Urothelium cell line (cell line): ENCODE measurements around the gene MCTP2.
A peak's percentile ranks its signal among the peaks of the same experiment; 100 is the strongest.

Experiments used
- DNase-seq: peaks from one replicate; pipeline ENCODE4 v3.0.0; 2011; ENCODE audit warnings: low spot score, mixed read lengths
- FAIRE-seq: peaks from 2 replicates; lab custom pipeline; 2011; peaks lifted over from hg19 to GRCh38; lab: Jason Lieb, UNC

MCTP2 gene

DNA sequence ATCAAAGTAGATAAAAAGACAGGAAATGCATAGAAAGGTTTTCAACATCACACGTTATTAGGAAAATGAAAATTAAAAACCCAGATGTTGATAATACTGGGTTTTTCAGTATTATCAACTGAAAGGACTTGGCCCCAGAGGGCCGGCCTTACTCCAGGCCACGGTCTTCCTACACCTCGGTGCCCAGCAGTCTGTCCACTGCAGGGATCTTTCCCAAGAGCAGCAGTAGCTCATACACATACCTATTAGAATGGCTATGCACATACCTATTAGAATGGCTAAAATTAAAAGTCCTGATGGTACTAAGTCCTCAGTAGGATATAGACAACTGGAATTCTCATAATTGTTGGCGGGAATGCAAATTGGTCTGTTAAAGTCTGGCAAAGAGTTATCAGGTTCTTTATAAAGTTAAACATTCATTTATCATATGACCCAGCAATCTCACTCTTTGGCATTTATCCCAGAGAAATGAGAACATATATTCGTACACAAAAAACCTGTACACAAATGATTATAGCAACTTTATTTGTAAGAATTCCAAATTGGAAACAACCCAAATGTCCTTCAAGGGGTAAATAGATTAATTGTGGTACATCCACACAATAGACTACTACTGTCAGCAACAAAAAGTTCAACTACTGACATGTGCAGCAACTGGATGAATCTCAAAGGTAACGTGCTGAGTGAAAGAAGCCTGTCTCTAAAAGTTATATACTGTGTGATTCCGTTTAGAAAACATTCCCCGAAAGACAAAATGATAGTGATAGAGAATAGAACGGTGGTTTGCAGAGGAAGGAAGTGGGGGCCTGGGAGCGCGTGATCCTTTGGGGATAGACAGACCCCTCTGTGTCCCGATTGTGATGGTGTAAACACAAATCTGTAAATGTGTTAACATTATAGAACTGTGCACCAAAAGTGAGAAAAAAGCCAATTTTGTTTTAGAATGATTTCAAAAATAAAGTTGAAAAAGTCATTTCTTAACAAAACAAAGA, 62.3 kb downstream of the MCTP2 start:
- FAIRE-seq: no peak
- no peak for DNase-seq

- FAIRE-seq (no peak), DNase-seq (no peak)
These were observed 63.2 kb downstream of the MCTP2 start for GRCh38 chr15:94294556-94294955.

DNA sequence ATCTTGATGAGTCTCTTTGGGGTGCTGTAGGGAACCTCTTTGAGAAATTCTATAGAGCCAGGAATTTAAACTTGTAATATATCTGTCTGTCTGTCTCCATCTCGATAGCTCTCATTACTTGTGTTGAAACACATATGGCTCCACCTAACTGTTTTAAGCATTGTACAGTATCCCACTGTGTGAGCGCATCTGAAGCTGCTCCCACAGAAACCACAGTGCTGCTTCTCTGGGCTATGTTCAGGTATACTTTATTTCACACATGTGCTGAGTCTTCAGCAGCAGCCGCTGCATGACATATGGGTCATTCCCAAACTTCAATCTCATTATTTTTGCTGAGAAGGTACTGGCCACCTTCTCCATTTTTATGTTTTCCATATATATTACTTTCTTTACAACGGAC, 63.9 kb downstream of the MCTP2 start:
- FAIRE-seq (no peak), DNase-seq (no peak)

DNA sequence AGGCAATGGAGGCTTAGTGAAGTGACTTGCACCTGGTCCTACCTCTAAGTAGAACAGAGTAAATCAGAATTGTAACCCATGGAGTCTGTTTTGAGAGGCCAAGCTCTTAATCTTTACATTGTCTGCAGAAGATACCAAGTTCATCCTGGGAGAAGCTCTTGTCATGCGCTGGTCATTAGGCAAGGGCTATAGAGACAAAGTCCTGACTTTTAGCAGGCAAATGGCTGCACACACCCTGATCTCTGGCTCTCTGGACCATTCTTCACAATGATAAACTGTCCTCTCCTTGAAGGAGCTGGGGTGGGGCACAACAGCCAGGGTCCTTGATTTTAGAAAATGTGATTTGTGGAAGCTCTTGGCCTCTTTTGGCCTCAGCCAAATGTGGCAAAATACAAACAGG, 65.4 kb downstream of the MCTP2 start:
- DNase-seq (no peak), FAIRE-seq (no peak)

- no peak for FAIRE-seq
- no peak for DNase-seq
These were observed 66.2 kb downstream of the MCTP2 start for GRCh38 chr15:94297558-94297957.

DNA sequence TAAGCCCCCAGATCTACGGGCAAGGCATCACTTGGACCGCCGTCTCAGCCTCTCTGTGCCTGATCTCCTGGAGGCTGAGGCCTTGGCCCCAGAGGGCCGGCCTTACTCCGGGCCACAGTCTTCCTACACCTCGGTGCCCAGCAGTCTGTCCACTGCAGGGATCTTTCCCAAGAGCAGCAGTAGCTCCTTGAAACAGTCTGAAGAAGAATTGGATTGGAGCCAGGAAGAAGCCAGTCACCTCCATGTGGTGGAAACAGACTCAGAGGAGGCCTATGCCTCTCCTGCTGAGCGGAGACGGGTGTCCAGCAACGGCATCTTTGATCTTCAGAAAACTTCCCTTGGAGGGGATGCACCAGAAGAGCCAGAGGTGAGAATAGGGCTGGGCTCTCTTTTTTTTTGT, 67.0 kb downstream of the MCTP2 start:
- DNase-seq: no peak
- no peak for FAIRE-seq

DNA sequence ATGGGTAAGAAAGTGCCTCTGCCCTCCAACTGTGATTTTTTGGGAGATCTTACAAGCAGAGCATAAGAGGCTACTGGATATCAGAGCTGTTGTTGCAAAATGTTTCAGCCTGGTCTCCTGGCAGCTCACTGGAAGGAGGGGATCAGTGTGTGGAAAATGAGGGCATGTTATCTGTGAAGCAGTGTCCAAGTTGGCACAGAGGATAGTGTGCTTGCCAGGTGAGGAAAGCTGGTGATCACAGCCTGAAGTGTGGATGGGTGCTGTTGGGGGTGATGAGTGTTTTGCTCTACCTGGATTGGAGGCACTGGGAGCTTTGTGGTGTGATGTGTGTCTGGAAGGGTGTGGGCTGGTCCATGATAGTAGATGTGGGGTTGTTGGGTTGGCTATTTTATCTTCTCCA, 69.3 kb downstream of the MCTP2 start:
- no peak for FAIRE-seq

GRCh38 chr15:94305133-94305532, 73.8 kb downstream of the MCTP2 start:
- DNase-seq (no peak), FAIRE-seq (no peak)

More for the DNA sequence above, 69.3 kb downstream of the MCTP2 start:
- DNase-seq: no peak

- no peak for FAIRE-seq
These were observed 75.6 kb downstream of the MCTP2 start for GRCh38 chr15:94306700-94307650.

DNA sequence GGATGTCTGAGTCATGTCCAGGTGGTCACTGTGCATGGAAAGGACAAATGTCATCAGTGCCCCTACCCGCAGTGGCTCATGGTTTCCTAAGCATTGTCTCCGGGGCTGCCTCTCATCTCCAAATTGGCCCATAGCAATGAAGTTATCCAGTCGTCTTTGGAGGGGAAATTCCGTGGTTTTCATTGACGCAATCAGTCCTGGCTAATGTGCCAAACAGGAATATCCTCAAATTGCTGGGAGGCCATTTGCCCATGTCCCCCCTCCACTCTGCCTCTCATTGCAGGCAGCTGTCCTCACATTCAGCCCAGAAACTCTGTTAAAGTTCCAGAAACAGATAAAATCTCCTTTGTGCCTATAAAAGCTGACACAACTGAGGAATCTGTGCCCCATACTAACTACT, 81.6 kb downstream of the MCTP2 start:
- DNase-seq: no peak
- FAIRE-seq: no peak

More at GRCh38 chr15:94306700-94307650, 75.6 kb downstream of the MCTP2 start:
- DNase-seq: peak; percentile 26

DNA sequence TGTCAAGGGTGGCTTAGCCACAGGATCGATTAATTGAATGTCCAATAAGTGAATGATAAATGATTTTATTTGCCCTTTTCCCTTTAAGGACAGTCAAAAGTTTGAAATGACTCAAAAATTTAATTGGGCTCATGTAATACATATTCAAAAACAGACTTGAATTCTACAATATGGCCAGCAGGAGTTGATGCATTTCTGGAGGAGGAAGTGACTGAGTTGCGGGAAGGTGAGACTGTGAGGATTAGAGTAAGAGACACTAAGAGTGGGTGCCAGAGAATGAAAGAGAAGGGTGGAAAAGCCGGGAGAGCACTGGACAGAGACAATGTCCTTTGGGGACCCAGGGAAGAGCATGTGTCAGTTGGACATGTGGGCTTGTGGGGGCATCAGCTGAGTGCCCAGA, 83.3 kb downstream of the MCTP2 start:
- FAIRE-seq (no peak), DNase-seq (no peak)

DNA sequence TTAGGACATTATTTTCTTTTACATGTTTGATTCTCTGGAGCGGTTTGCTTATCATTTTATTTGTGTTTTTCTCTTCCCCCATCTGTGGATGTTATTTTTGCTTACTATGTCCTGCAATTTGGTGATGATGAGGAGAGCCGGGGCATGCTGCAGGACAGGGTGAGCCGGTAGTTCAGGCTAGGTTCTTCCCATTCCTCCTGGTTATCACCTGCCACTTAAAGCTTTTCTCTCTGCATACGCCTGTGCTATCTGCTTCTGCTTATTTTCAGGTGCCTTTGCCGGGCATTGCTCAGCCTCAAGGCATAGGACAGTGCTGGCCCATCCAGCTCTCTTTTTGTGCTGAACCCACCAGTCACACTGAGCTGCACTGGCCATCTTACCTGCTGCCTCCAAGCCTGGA, 85.8 kb downstream of the MCTP2 start:
- DNase-seq (no peak), FAIRE-seq (no peak)

- FAIRE-seq (no peak), DNase-seq (no peak)
These were observed 90.8 kb downstream of the MCTP2 start for GRCh38 chr15:94322141-94322540.

GRCh38 chr15:94323076-94323475, 91.7 kb downstream of the MCTP2 start:
- DNase-seq: no peak
- no peak for FAIRE-seq

GRCh38 chr15:94324117-94324826, 92.9 kb downstream of the MCTP2 start:
- FAIRE-seq (peak; percentile 59), DNase-seq (peak; percentile 60)

DNA sequence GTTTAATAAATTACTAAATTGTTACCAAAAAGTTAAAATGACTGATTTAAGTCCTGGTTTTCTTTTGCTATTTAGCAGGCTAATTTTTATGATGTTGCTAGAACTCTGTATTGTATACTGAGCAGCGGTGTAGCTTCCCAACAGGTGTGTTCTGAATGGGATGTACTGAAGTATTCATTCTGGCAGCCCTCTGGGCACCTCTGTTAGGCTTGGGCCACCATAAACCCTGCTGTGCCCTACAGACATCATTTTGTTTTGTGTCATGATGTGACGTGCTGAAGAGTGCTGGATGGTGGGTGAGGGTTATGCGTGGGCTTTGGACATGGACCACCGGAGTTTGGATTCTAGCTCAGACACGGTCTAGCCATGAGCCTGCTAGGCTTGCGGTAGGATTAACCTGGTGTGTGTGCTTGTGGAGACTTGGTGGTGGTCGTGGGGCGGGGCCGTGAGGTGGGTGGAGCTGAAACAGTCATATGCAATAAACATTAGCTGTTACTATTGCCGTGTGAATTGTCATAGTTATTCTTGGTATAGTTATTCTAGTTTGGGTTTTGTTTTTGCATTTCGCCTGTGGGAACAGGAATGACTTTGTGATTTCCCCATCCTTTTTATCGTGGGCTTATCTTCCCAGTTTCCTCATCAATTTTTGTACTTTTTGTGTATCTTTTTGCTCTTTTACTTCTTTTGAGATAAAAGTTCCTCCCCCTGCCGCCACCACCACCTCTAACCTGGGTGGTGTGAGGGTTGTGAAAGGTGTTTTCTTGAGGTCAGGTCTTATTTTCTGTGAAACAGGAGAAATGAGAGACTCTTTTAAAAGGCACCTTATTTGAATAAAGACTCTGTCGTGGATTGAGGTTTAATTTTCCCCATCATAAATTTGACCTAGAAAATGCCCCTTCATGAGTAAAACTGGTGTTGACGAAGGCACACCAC, 93.7 kb downstream of the MCTP2 start:
- no peak for FAIRE-seq
- no peak for DNase-seq

GRCh38 chr15:94327356-94327936, 96.1 kb downstream of the MCTP2 start:
- no peak for FAIRE-seq
- DNase-seq: peak; percentile 38

DNA sequence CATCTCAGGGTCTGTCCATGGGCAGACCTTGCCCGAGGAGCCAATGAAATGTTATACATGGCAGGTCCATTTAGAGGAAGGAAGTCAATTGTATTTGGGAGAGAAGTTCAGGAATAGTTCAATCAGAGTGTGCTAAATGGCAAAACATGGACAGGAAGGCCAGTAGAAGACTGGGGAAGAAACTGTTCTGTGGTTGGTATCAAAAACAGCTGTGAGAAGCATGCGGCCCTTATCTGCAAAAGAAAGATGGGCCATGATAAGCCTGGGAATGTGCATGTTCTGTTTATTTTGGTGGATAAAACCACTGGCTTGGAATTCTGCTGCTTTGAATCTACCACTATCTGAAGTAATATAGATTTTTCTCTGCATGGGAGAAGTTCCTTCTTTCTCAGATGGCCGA, 100.4 kb downstream of the MCTP2 start:
- DNase-seq: no peak
- no peak for FAIRE-seq

DNA sequence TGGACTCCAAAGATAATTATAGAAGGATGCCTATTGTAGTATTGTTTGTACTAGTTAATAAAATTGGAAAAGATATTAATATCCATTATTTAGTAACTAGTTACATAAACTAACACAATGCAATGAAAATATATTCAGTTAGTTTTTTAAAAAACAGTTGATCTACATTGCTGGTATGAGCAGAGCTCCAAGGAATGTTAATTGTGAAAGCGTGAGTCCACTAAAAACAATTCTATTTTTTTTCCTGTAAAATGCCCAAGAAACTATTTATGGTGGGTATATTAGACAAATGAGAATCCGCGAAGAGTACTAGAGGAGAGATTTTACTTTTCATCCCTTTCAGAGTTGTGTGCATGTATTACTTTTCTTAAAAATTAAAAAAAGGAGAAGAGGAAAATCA, 104.3 kb downstream of the MCTP2 start:
- no peak for FAIRE-seq

More for the DNA sequence above, 104.3 kb downstream of the MCTP2 start:
- no peak for DNase-seq
